Measurements from ENCODE around the gene MAEA. TPM values are rescaled to one million over a fixed set of nuclear protein-coding genes. Genes with fewer than 3 reads are reported as not detected.

MAEA gene
- total and polyA plus RNA-seq, 8 donors = 43.8 to 70.4 (median 56.1) TPM

- no peak overlapping the region for H3K4me3 ChIP-seq
- no peaks in the 10 kb centered on the region for H3K27me3 ChIP-seq
- no peaks in the 10 kb centered on the region for H3K4me1 ChIP-seq
- ATAC-seq = no peak
- no peak for DNase-seq
- no peaks in the 10 kb centered on the region for H3K9me3 ChIP-seq
- intact Hi-C loops (cut with DNase I) = no loop called here
- H3K27ac ChIP-seq = no peak overlapping the region
- TF ChIP-seq CTCF (IDR thresholded peaks at IDR 0.05) = no peak
- no peaks in the 10 kb centered on the region for H3K36me3 ChIP-seq
Observed at GRCh38 chr4:1277667-1278665, 11.7 kb upstream of the MAEA start.

GRCh38 chr4:1279253-1279652 lies 10.4 kb upstream of the MAEA start:
- no peak overlapping the region for H3K4me3 ChIP-seq
- intact Hi-C loops (cut with DNase I) = no loop called here

GRCh38 chr4:1283711-1284110 lies 6.0 kb upstream of the MAEA start:
- intact Hi-C loops (cut with DNase I) = no loop called here
- TF ChIP-seq CTCF (IDR thresholded peaks at IDR 0.05) = no peak
- peaks cover 0 to 4% of the 10 kb centered on the region in 2 donors for H3K9me3 ChIP-seq
- H3K4me1 ChIP-seq = peaks cover 0 to 2% of the 10 kb centered on the region in 2 donors
- DNase-seq = no peak
- no peak overlapping the region for H3K4me3 ChIP-seq
- H3K27ac ChIP-seq = no peak overlapping the region
- no peaks in the 10 kb centered on the region for H3K27me3 ChIP-seq
- no peak for ATAC-seq
- H3K36me3 ChIP-seq = no peaks in the 10 kb centered on the region

More at GRCh38 chr4:1279253-1279652, 10.4 kb upstream of the MAEA start:
- ATAC-seq (no peak), DNase-seq (no peak)
- no peaks in the 10 kb centered on the region for H3K4me1 ChIP-seq
- no peak overlapping the region for H3K27ac ChIP-seq
- no peak for TF ChIP-seq CTCF (IDR thresholded peaks at IDR 0.05)
- no peaks in the 10 kb centered on the region for H3K27me3 ChIP-seq
- no peaks in the 10 kb centered on the region for H3K36me3 ChIP-seq
- H3K9me3 ChIP-seq = no peaks in the 10 kb centered on the region

- no peak for TF ChIP-seq CTCF (IDR thresholded peaks at IDR 0.05)
- Histone ChIP-seq H3K4me3 (no peak overlapping the region), H3K9me3 (peaks cover 0 to 4% of the 10 kb centered on the region in 2 donors), H3K36me3 (no peaks in the 10 kb centered on the region), H3K27ac (no peak overlapping the region), H3K27me3 (no peaks in the 10 kb centered on the region), H3K4me1 (peaks cover 0 to 9% of the 10 kb centered on the region in 2 donors)
- DNase-seq (no peak), ATAC-seq (no peak)
- intact Hi-C loops (cut with DNase I) = no loop called here
Observed at GRCh38 chr4:1285151-1285789, 4.4 kb upstream of the MAEA start.
